Muscle of leg (tissue), 16 donors: ENCODE measurements around the gene KRT16. TPM values are rescaled to one million over a fixed set of nuclear protein-coding genes. Genes with fewer than 3 reads are reported as not detected.
"Not testable (repeated sequence)": the region's sequence is repeated elsewhere in the genome, so short reads cannot be mapped to it uniquely, and the experiment has no call there.

Experiments used
- DNase-seq: peaks from one replicate; pipeline ENCODE4 v3.0.0; 2013
- H3K27ac ChIP-seq: one replicate; pipeline ENCODE4 v1.5.1; 2013; ENCODE audit warnings: mild to moderate bottlenecking, low read length, control low read depth
- H3K27me3 ChIP-seq: one replicate; pipeline ENCODE4 v1.6.1; 2013; ENCODE audit warnings: low read length; ENCODE audit not compliant: control insufficient read depth, insufficient read depth
- H3K36me3 ChIP-seq: one replicate; pipeline ENCODE4 v1.6.1; 2013; ENCODE audit warnings: low read length; ENCODE audit not compliant: control insufficient read depth, insufficient read depth
- H3K4me1 ChIP-seq: one replicate; pipeline ENCODE4 v1.6.1; 2013; ENCODE audit warnings: low read length; ENCODE audit not compliant: control insufficient read depth, insufficient read depth
- H3K4me3 ChIP-seq: one replicate; pipeline ENCODE4 v1.5.1; 2013; ENCODE audit warnings: low read length, control low read depth
- H3K9me3 ChIP-seq: replicated peaks from 2 replicates; pipeline ENCODE4 v1.6.1; 2013; ENCODE audit warnings: low read depth, low read length; ENCODE audit not compliant: control insufficient read depth
- WGBS: methylation state at CpG from one replicate; pipeline ENCODE4 v1.1.5; 2013; ENCODE audit warnings: missing lambda C conversion rate; ENCODE audit not compliant: insufficient coverage; 5-methylcytosine and 5-hydroxymethylcytosine counted together
- long read RNA-seq, 11 donors: transcript quantifications; one replicate each; lab custom pipeline, GENCODE V29; 2026
- polyA plus RNA-seq, 8 donors: library from polyadenylated mRNA; unstranded; fragments of 120-200 nt; gene quantifications; one replicate each; pipeline versions ENCODE4 v1.2.1 to v1.2.3, GENCODE V29; 2013; ENCODE audit warnings: inconsistent platforms in 1 of 8, low replicate concordance in 1 of 8; ENCODE audit not compliant: insufficient read length in 8 of 8, insufficient read depth in 1 of 8
- total RNA-seq: library from RNA; stranded (reverse); fragments of 120-200 nt; gene quantifications from one replicate; pipeline ENCODE4 v1.2.4, GENCODE V29; 2013

Gene KRT16
- not detected for total RNA-seq
- polyA plus RNA-seq: under 1 TPM in 1 of 8 donors, not detected in 7; 0.83 TPM
- long read RNA-seq, donor 1: 0 reads
- long read RNA-seq, donor 2: 0 reads
- long read RNA-seq, donor 3, partial matches to known transcripts: 0 of 1 reads
- long read RNA-seq, donor 3, other reads (novel, unspliced or antisense): 0 of 1 reads
- long read RNA-seq, donor 4: 0 reads
- long read RNA-seq, donor 5: 0 reads
- long read RNA-seq, donor 6: 0 reads
- long read RNA-seq, donor 7: 0 reads
- long read RNA-seq, donor 8: 0 reads
- long read RNA-seq, donor 9: 0 reads
- long read RNA-seq, donor 10: 0 reads
- long read RNA-seq, donor 11: 0 reads

DNA sequence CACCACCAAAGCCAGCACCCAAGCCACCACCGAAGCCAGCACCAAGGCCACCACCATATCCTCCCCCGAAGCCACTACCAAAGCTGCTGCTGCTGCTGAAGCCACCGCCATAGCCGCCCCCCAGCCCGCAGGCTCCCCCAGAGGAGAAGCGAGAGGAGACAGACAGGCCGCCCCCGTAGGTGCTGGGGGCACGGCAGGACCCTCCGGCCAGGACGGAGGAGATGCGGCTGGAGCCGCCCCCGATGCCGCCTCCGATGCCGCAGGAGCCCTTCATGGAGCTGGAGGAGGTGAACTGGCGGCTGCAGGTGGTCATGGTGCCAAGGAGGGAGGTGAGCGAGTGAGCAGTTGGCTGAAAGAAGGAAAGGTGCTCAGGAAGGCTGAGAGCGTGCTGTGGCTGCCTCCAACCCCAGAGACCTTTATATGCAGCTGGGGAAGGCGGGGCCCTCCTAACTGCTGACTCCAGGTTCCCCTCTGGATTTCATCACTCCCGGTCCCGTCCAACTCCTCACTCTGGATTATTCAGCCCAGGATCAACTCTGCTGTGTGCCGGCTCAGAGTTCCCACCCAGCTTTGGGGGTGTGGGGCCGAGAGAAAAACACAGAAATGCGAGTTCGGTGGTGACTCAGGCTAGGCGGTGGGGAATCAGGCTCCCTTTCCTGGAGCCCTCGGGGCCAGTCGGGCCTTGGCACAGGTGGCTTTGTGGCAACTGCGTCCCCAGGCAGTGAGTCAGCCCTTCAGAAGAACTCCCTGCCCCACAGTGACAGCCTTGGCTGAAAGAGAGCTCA is at the start of gene KRT16:
Gene KRT16 (minus strand): TSS at position 392 of the 785 bp plus-strand sequence. CDS start 79 bp downstream, at position 313.
- DNase-seq, H3K36me3 ChIP-seq, H3K9me3 ChIP-seq, H3K4me1 ChIP-seq, H3K27ac ChIP-seq, H3K27me3 ChIP-seq, H3K4me3 ChIP-seq: not testable (repeated sequence)
- WGBS: 66% methylated on average over 27 of the region's 31 CpGs

DNA sequence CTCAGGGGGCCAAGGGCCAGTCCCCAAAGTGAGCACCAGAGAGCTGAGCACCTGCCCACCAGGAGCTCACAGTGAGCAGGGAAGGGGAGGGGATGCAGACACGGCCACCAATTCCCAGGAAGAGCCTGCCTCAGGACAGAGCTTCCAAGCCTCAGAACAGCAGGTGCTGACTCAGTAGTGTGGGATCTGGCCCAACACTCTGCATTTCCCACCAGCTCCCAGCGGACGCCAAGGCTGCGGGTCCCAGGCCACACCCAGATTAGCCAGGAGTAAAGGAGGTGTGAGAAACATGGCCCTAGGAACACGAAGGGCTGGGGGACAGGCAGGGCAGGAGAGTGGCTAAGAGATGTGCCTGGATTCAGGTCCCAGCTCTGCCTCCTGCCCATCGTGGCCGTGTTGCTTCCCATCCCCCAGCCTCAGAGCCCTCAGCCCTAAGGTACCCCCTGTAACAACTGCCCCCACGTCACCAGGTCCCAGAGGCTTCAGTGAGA is 47.7 kb upstream of the KRT16 start:
- Histone ChIP-seq H3K4me1 (peaks cover 41% of the 10 kb centered on the region), H3K27ac (peak overlapping the region; percentile 20), H3K4me3 (no peak overlapping the region), H3K36me3 (no peaks in the 10 kb centered on the region), H3K9me3 (no peaks in the 10 kb centered on the region), H3K27me3 (no peaks in the 10 kb centered on the region)
- DNase-seq: no peak
- 40% methylated on average over 1 of the region's 8 CpGs for WGBS

DNA sequence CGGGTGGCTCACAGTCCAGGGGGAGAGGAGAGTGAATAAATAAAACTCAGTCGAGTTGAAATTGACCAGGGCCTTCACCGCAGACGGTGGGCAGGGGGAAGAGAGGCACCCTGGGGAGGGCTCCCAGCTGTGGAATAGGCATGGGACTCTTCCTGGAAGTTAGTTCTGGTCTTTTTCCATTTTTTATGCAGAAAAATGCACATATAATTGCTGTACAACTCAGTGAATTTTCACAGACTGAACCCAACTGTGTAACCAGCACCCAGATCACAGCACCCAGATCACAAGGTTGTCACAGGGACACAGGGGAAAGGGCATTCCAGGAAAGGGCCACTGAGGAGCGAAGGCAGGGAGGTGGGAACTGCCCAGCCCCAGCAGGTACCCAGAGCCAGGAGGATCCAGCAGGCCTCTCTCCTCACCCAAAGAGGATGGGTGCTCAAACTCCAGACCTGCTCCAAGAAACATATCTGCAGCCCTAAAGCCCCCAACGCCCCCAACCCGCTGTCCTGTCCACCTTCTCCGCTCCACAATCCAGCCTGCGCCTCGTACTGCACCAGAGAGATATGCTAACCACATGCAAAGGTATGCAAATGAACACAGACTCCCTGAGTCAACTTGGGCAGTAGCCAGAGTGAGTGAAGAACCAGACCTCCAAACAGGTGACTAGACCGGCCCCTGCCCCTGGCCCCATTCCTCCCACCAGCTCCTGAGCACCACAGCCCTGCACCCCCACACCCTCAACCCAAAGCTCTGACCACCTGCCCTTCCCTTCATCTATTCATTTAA is 47.1 kb upstream of the KRT16 start:
- Histone ChIP-seq H3K27me3 (no peaks in the 10 kb centered on the region), H3K4me3 (no peak overlapping the region), H3K36me3 (no peaks in the 10 kb centered on the region), H3K9me3 (no peaks in the 10 kb centered on the region), H3K4me1 (peaks cover 48% of the 10 kb centered on the region), H3K27ac (no peak overlapping the region)
- DNase-seq: no peak
- WGBS: 82% methylated on average over 8 of the region's 11 CpGs

DNA sequence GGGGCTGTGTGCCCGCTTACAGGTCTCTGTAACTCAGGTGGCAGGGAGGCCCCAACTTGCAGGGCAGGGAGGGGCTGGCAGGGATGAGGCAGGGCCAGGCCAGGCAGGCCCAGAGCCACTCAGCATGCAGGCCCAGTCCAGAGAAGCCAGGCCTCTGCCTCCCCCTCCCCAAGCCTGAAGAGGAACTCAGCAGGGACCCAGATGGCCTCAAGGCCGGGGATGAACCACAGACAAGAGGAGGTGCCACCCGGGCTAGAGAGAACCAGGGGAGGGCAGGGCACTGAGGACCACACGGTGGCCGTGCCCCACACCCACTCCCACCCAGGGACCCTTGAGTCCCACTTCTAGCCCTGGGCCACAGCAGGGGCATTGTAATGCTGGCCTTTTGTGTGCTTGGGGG is 46.3 kb upstream of the KRT16 start:
- no peaks in the 10 kb centered on the region for H3K27me3 ChIP-seq
- no peaks in the 10 kb centered on the region for H3K36me3 ChIP-seq
- WGBS: 83% methylated on average over 2 of the region's 5 CpGs
- H3K4me1 ChIP-seq: peaks cover 56% of the 10 kb centered on the region
- no peaks in the 10 kb centered on the region for H3K9me3 ChIP-seq
- DNase-seq: no peak
- no peak overlapping the region for H3K4me3 ChIP-seq
- no peak overlapping the region for H3K27ac ChIP-seq

DNA sequence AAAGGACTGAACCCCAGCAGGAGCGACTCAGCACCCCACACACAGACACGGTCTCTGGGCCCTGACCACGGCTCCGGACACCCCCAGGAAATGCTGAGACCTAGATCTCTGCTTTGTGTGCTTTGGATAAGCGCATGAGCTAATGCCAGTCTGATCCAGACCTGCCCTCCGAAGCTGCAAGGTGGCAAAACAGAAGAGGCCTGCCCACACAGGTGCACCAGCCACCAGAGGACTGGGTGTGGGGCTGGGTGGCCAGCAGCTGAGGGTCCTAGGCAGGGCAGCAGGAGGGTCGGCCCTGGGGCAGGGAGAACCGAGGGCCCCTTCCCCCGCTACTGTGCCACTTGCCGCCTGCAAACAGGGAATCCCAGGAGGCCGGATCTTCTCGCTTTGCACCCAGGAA is 45.4 kb upstream of the KRT16 start:
- Histone ChIP-seq H3K4me1 (peaks cover 65% of the 10 kb centered on the region), H3K27ac (no peak overlapping the region), H3K27me3 (no peaks in the 10 kb centered on the region), H3K9me3 (no peaks in the 10 kb centered on the region), H3K36me3 (no peaks in the 10 kb centered on the region), H3K4me3 (no peak overlapping the region)
- DNase-seq: no peak
- WGBS: 81% methylated on average over 5 of the region's 12 CpGs

DNA sequence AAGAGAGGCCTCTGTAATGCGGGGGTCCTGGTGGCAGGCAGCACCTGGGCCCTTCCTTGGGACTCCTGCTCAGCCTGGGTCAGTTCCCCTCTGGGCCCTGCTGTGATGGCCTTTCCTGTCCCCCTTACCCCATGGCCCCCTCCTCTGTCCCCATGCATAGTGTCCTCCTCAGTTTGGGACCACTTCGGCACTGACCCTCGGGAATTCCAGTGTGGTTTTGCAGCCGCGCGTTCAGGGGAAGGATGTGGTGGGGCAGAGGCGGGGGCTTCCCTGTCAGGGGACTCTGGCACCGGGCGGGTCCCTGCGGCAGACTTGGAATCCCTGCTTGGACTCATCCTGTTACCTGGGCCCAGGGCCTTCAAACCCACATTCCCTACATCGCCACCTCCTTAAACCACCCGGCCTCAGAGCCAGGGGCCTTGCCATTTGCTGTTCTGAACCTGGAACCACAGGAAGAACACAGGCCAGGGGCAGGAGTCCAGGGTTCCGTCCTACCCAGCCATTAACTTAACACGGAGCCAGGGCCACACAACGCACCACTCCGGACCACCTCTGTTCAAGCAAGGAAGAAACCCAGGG is 44.7 kb upstream of the KRT16 start:
- 74% methylated on average over 6 of the region's 16 CpGs for WGBS

DNA sequence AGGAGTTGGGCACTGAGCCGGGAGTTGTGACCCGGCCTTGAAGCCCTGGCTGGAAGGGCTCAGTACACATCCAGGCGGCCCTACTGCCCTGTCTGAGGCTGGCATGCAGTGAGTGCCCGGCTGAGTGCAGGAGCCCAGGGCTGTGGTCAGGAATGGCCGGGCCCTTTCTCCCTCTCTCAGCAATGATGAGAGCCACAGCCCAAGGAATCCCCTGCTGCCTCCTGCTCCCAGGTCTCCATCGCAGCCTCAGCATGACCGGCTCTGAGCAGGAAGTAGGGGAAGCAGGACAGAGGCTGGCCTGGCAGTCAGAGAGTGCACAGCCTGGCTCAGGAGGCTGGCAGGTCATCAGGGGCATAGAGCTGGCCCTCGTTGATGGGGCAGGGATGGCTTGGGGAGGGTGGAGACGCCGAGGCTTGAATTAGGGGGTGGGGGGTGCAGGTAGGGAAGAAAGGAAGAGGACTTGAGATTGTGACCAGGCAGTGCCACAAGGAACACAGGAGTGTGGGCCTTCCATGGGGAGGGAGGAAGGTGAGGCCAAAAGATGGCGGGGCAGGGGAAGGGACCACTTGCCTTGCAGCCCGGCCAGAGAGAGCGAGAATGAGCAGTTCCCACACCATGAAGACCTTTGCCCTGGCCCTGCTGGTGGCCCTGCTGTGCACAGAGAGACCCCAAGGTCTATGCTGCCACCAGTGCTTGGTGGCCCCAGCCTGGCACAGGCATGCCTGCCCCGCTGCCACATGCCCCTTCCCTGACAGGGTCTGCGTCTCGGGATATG is 43.9 kb upstream of the KRT16 start:
- WGBS: 86% methylated on average over 10 of the region's 16 CpGs
- Histone ChIP-seq H3K4me1 (peaks cover 80% of the 10 kb centered on the region), H3K9me3 (no peaks in the 10 kb centered on the region), H3K4me3 (no peak overlapping the region), H3K27ac (no peak overlapping the region), H3K27me3 (no peaks in the 10 kb centered on the region), H3K36me3 (no peaks in the 10 kb centered on the region)
- DNase-seq: no peak

More for the DNA sequence above, 44.7 kb upstream of the KRT16 start:
- H3K4me3 ChIP-seq: no peak overlapping the region
- no peaks in the 10 kb centered on the region for H3K36me3 ChIP-seq
- H3K27me3 ChIP-seq: no peaks in the 10 kb centered on the region
- peaks cover 71% of the 10 kb centered on the region for H3K4me1 ChIP-seq
- DNase-seq: no peak
- H3K27ac ChIP-seq: no peak overlapping the region
- no peaks in the 10 kb centered on the region for H3K9me3 ChIP-seq

DNA sequence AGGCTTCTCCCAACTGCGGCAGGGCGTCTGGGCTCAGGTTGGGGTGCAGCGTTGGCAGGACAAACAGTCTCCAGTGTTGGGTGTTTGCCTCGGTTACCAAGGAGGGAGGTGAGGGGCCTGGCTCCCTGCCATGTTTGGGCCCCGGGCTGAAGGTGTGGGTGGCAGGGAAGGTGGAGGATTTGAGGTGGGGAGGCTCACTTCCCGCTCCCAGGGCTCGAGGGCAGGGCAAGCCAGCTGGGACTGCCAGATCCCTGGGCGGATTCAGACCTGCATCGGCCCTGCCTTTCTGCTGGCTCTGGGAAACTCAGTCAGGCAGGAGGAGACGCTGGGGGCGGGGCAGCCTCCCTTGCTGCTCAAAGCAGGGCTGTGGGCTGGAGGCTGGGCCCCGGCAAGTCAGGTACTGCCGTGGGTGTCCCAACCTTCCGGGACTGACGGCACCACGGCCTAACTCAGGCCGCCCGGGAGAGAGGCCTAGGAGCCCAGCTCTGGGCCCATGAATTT is 43.1 kb upstream of the KRT16 start:
- Histone ChIP-seq H3K36me3 (no peaks in the 10 kb centered on the region), H3K4me1 (peaks cover 86% of the 10 kb centered on the region), H3K9me3 (no peaks in the 10 kb centered on the region), H3K4me3 (no peak overlapping the region), H3K27ac (peak overlapping the region; percentile 51), H3K27me3 (no peaks in the 10 kb centered on the region)
- 33% methylated on average over 15 of the region's 18 CpGs for WGBS
- no peak for DNase-seq
